Breast epithelium (tissue), 4 donors: Measurements from ENCODE around the gene TRERF1. TPM values are rescaled to one million over a fixed set of nuclear protein-coding genes. Genes with fewer than 3 reads are reported as not detected.
A peak's percentile ranks its signal among the peaks of the same experiment; 100 is the strongest.

Experiments
- DNase-seq, 2 donors: peaks; one replicate each; pipeline ENCODE4 v3.0.0-alpha.2; 2019; ENCODE audit warnings: low spot score in 2 of 2
- H3K27ac ChIP-seq, 2 donors: fragments of 200-600 bp; sonication (generic) in 1 of 2; one replicate each; pipeline ENCODE4 v1.5.1; 2016 to 2019; ENCODE audit warnings: mild to moderate bottlenecking in 1 of 2
- H3K27me3 ChIP-seq, 2 donors: fragments of 200-600 bp; sonication (generic) in 1 of 2; one replicate each; pipeline versions ENCODE4 v1.5.1 to v1.6.0; 2017 to 2019; ENCODE audit warnings: control low read depth in 1 of 2, mild to moderate bottlenecking in 1 of 2
- H3K36me3 ChIP-seq: fragments of 200-600 bp; one replicate; pipeline ENCODE4 v1.5.1; 2019
- H3K4me1 ChIP-seq, 2 donors: fragments of 200-600 bp; sonication (generic); one replicate each; pipeline ENCODE4 v1.5.1; 2016 to 2019; ENCODE audit warnings: control low read depth in 1 of 2
- H3K4me3 ChIP-seq, 3 donors: fragments of 200-600 bp; sonication (generic); 1 replicate in 2 of 3; 2 replicates in 1 of 3; pipeline ENCODE4 v1.5.1; 2016 to 2019; ENCODE audit warnings: mild to moderate bottlenecking in 3 of 3, moderate library complexity in 2 of 3
- H3K9me3 ChIP-seq, 2 donors: fragments of 200-600 bp; sonication (generic) in 1 of 2; one replicate each; pipeline ENCODE4 v1.5.1; 2016 to 2019; ENCODE audit warnings: control low read depth in 1 of 2
- POLR2A ChIP-seq: fragments of 450-650 bp; IDR thresholded peaks from one replicate; pipeline ENCODE4 v1.6.1; 2016; ENCODE audit warnings: antibody characterized with exemption, mild to moderate bottlenecking, moderate library complexity
- POLR2AphosphoS5 ChIP-seq, 3 donors: sonication (generic); formaldehyde crosslinking; IDR thresholded peaks; one replicate each; pipeline ENCODE4 v1.6.1; 2017; ENCODE audit warnings: antibody characterized with exemption in 3 of 3
- intact Hi-C: fragments of 100-400 bp; cut with DNase I; formaldehyde crosslinking; loops from one replicate; pipeline ENCODE4 v1.15.1; 2023; ENCODE audit warnings: low total_unique reads
- total RNA-seq, 3 donors: library from RNA; depleted of rRNA; stranded (reverse); fragments of >200 nt; gene quantifications; one replicate each; pipeline ENCODE4 v1.1.0, GENCODE V29; 2016
- TF ChIP-seq, protein P1 (sequence below), 3 donors: fragments of 450-650 bp; IDR thresholded peaks; one replicate each; pipeline ENCODE4 v1.5.1; 2016 to 2017; ENCODE audit warnings: antibody characterized with exemption in 3 of 3, mild to moderate bottlenecking in 3 of 3, moderate library complexity in 3 of 3

Gene TRERF1
- total RNA-seq, 3 donors from 2014 or later, result 3.9 to 5.4 (median 4.1) TPM

GRCh38 chr6:42268016-42268834 lies 183.5 kb downstream of the TRERF1 start:
- DNase-seq, result no peak
- no peaks in the 10 kb centered on the region for H3K4me1 ChIP-seq
- H3K4me3 ChIP-seq, result no peak overlapping the region
- TF ChIP-seq, protein P1, sequence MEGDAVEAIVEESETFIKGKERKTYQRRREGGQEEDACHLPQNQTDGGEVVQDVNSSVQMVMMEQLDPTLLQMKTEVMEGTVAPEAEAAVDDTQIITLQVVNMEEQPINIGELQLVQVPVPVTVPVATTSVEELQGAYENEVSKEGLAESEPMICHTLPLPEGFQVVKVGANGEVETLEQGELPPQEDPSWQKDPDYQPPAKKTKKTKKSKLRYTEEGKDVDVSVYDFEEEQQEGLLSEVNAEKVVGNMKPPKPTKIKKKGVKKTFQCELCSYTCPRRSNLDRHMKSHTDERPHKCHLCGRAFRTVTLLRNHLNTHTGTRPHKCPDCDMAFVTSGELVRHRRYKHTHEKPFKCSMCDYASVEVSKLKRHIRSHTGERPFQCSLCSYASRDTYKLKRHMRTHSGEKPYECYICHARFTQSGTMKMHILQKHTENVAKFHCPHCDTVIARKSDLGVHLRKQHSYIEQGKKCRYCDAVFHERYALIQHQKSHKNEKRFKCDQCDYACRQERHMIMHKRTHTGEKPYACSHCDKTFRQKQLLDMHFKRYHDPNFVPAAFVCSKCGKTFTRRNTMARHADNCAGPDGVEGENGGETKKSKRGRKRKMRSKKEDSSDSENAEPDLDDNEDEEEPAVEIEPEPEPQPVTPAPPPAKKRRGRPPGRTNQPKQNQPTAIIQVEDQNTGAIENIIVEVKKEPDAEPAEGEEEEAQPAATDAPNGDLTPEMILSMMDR (IDR thresholded peaks at IDR 0.05), result no peak
- TF ChIP-seq POLR2A, result no peak
- no peak for TF ChIP-seq POLR2AphosphoS5 (IDR thresholded peaks at IDR 0.05)
- H3K36me3 ChIP-seq, result no peaks in the 10 kb centered on the region
- intact Hi-C loops, result no loop called here
- no peak overlapping the region for H3K27ac ChIP-seq
- H3K27me3 ChIP-seq, result no peaks in the 10 kb centered on the region
- H3K9me3 ChIP-seq, result no peaks in the 10 kb centered on the region

DNA sequence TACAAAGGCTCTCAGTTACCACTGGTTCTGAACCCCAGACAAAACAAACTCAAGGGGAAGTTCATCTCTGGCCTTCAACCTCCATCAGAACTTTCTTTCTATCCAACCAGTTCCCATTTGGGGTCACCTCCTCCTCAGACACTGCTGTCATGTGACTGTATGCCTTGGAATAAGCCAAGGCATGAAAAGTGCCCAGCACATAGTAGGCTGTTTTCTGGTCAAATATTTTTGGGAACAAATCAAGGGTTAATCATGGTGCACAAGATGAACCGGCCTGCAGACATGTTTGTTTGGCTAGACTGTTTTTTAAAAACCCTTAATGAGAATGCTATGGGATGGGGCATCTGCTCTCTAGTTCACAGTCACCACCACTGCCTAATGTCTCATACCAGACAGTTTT lies 185.2 kb downstream of the TRERF1 start:
- DNase-seq, result no peak
- no peaks in the 10 kb centered on the region for H3K9me3 ChIP-seq
- H3K4me3 ChIP-seq, result no peak overlapping the region
- H3K4me1 ChIP-seq, result no peaks in the 10 kb centered on the region
- TF ChIP-seq POLR2AphosphoS5 (IDR thresholded peaks at IDR 0.05), result no peak
- no peak for TF ChIP-seq POLR2A
- TF ChIP-seq, protein P1 (IDR thresholded peaks at IDR 0.05), result no peak
- no peaks in the 10 kb centered on the region for H3K36me3 ChIP-seq
- H3K27ac ChIP-seq, result no peak overlapping the region
- intact Hi-C loops, result no loop called here
- H3K27me3 ChIP-seq, result no peaks in the 10 kb centered on the region

GRCh38 chr6:42264852-42265390 lies 186.8 kb downstream of the TRERF1 start:
- intact Hi-C loops, result no loop called here
- peak overlapping the region in 1 of 2 donors; percentile 38 for H3K27ac ChIP-seq
- no peak for DNase-seq
- TF ChIP-seq POLR2A (no peak), POLR2AphosphoS5 (IDR thresholded peaks at IDR 0.05) (no peak)
- TF ChIP-seq, protein P1 (IDR thresholded peaks at IDR 0.05), result no peak
- H3K4me1 ChIP-seq, result no peaks in the 10 kb centered on the region
- H3K4me3 ChIP-seq, result no peak overlapping the region
- no peaks in the 10 kb centered on the region for H3K27me3 ChIP-seq
- H3K36me3 ChIP-seq, result no peaks in the 10 kb centered on the region
- H3K9me3 ChIP-seq, result no peaks in the 10 kb centered on the region

DNA sequence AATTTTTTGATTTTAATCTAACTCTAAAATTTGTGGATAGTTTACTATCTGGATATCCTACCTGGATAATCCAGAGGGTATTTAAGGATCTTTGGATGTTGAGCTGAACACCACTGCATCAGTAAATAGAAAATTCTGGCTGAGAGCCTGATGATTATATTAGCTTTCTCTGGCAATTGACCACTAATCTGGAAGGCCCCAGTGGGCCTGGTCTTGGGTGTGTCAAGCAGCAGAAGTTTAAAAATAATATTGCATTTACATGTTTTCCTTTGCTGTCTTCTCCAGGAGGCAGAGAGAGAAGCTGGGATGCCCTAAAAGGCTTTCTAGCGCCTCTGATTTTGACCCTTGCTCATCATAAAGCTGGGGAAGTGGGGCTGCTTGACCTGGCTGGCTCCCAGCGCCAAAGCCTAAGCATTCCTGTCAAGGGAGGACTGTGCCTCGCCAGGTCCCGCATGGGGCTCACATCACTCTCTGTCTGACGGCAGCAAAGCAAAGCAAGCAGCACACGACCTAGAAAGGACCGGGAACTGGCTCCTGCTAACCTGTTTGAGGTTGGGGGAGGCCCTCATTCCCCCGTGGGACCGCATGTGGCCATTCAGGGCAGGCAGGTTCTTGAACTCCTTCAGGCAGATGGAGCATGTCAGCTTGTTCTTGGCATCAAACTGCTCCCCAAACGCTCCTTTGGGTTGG lies 187.4 kb downstream of the TRERF1 start:
- peak overlapping the region in 1 of 2 donors; percentile 38 for H3K27ac ChIP-seq
- no peak for TF ChIP-seq POLR2AphosphoS5 (IDR thresholded peaks at IDR 0.05)
- TF ChIP-seq, protein P1 (IDR thresholded peaks at IDR 0.05), result no peak
- TF ChIP-seq POLR2A, result no peak
- H3K4me1 ChIP-seq, result no peaks in the 10 kb centered on the region
- intact Hi-C loops, result no loop called here
- H3K36me3 ChIP-seq, result no peaks in the 10 kb centered on the region
- no peaks in the 10 kb centered on the region for H3K27me3 ChIP-seq
- no peaks in the 10 kb centered on the region for H3K9me3 ChIP-seq
- DNase-seq, result no peak
- H3K4me3 ChIP-seq, result no peak overlapping the region
